Measurements from ENCODE around the gene PPAT. TPM values are rescaled to one million over a fixed set of nuclear protein-coding genes. Genes with fewer than 3 reads are reported as not detected.

The PPAT gene
- total and polyA plus RNA-seq, 4 donors, result 3.7 to 11.0 (median 5.7) TPM

GRCh38 chr4:56469489-56470210 is 34.2 kb upstream of the PPAT start:
- H3K27me3 ChIP-seq (ENCODE audit: control insufficient read depth in 4 of 4, insufficient read depth in 4 of 4, low read length in 3 of 4), result no peaks in the 10 kb centered on the region
- no peak overlapping the region for H3K4me3 ChIP-seq (ENCODE audit: low read depth in 1 of 3, low read length in 3 of 3)
- peaks cover 6 to 24% (median 21%) of the 10 kb centered on the region in 4 donors for H3K36me3 ChIP-seq (ENCODE audit: control insufficient read depth in 4 of 4, insufficient read depth in 3 of 4, low read depth in 1 of 4, low read length in 3 of 4)
- H3K4me1 ChIP-seq (ENCODE audit: control insufficient read depth in 4 of 4, insufficient read depth in 4 of 4, low read length in 3 of 4), result peaks cover 9 to 30% (median 19%) of the 10 kb centered on the region in 4 donors
- WGBS, result 76% methylated on average over 6 of the region's 6 CpGs
- TF ChIP-seq FOXA1 (IDR thresholded peaks at IDR 0.05) (no peak), ZBTB33 (IDR thresholded peaks at IDR 0.05) (no peak), NR2F2 (IDR thresholded peaks at IDR 0.05) (no peak), REST (IDR thresholded peaks at IDR 0.05) (no peak), HNF4G (IDR thresholded peaks at IDR 0.05) (no peak), MAX (IDR thresholded peaks at IDR 0.05) (no peak), CTCF (IDR thresholded peaks at IDR 0.05; ENCODE audit: low read depth, low read length, missing input control) (no peak), RAD21 (IDR thresholded peaks at IDR 0.05) (no peak), FOXA2 (IDR thresholded peaks at IDR 0.05) (no peak), RXRA (IDR thresholded peaks at IDR 0.05) (no peak), SP1 (IDR thresholded peaks at IDR 0.05) (no peak), JUND (IDR thresholded peaks at IDR 0.05) (no peak), TAF1 (conservative IDR thresholded peaks at IDR 0.05) (no peak), HNF4A (conservative IDR thresholded peaks at IDR 0.05) (no peak), YY1 (IDR thresholded peaks at IDR 0.05) (no peak), EGR1 (IDR thresholded peaks at IDR 0.05; ENCODE audit: low read depth in 2 of 2) (no peak)
- no peaks in the 10 kb centered on the region for H3K9me3 ChIP-seq (ENCODE audit: control insufficient read depth in 4 of 4, low read length in 3 of 4)
- DNase-seq (ENCODE audit: low spot score), result no peak
- no peak overlapping the region for H3K9ac ChIP-seq (ENCODE audit: low read depth in 1 of 2, low read length in 2 of 2)
- H3K27ac ChIP-seq (ENCODE audit: low read depth in 1 of 2, low read length in 2 of 2), result no peak overlapping the region

GRCh38 chr4:56468097-56468422 is 32.6 kb upstream of the PPAT start:
- peak overlapping the region; percentile 59 to 83 for H3K27ac ChIP-seq (ENCODE audit: low read depth in 1 of 2, low read length in 2 of 2)
- H3K36me3 ChIP-seq (ENCODE audit: control insufficient read depth in 4 of 4, insufficient read depth in 3 of 4, low read depth in 1 of 4, low read length in 3 of 4), result peaks cover 3 to 15% (median 13%) of the 10 kb centered on the region in 4 donors
- no peaks in the 10 kb centered on the region for H3K9me3 ChIP-seq (ENCODE audit: control insufficient read depth in 4 of 4, low read length in 3 of 4)
- WGBS, result 1% methylated on average over 10 of the region's 10 CpGs
- H3K27me3 ChIP-seq (ENCODE audit: control insufficient read depth in 4 of 4, insufficient read depth in 4 of 4, low read length in 3 of 4), result no peaks in the 10 kb centered on the region
- DNase-seq (ENCODE audit: low spot score), result no peak
- H3K4me1 ChIP-seq (ENCODE audit: control insufficient read depth in 4 of 4, insufficient read depth in 4 of 4, low read length in 3 of 4), result peaks cover 9 to 30% (median 19%) of the 10 kb centered on the region in 4 donors
- peak overlapping the region; percentile 58 to 82 for H3K9ac ChIP-seq (ENCODE audit: low read depth in 1 of 2, low read length in 2 of 2)
- H3K4me3 ChIP-seq (ENCODE audit: low read depth in 1 of 3, low read length in 3 of 3), result peak overlapping the region; percentile 87 to 95 (median 93)
- TF ChIP-seq ATF3 (IDR thresholded peaks at IDR 0.05), result no peak
- TF ChIP-seq GABPA (IDR thresholded peaks at IDR 0.05 in 1 of 2, conservative IDR thresholded peaks at IDR 0.05 in 1 of 2), result no peak
- TF ChIP-seq HNF4A (conservative IDR thresholded peaks at IDR 0.05), result no peak
- no peak for TF ChIP-seq JUND (IDR thresholded peaks at IDR 0.05)
- no peak for TF ChIP-seq REST (IDR thresholded peaks at IDR 0.05)
- no peak for TF ChIP-seq MAX (IDR thresholded peaks at IDR 0.05)
- TF ChIP-seq FOXA2 (IDR thresholded peaks at IDR 0.05), result no peak
- no peak for TF ChIP-seq EGR1 (IDR thresholded peaks at IDR 0.05; ENCODE audit: low read depth in 2 of 2)
- no peak for TF ChIP-seq NR2F2 (IDR thresholded peaks at IDR 0.05)
